HG03064 (cell line): ENCODE data around the gene VWA3B.
"Not testable (repeated sequence)": the region's sequence is repeated elsewhere in the genome, so short reads cannot be mapped to it uniquely, and the experiment has no call there.

Experiments
- ATAC-seq: cut with Tn5 transposase; IDR thresholded peaks from one replicate; pipeline ENCODE4 v1.9.1; 2021; ENCODE audit warnings: low read depth; ENCODE audit not compliant: unreplicated experiment

VWA3B gene

DNA sequence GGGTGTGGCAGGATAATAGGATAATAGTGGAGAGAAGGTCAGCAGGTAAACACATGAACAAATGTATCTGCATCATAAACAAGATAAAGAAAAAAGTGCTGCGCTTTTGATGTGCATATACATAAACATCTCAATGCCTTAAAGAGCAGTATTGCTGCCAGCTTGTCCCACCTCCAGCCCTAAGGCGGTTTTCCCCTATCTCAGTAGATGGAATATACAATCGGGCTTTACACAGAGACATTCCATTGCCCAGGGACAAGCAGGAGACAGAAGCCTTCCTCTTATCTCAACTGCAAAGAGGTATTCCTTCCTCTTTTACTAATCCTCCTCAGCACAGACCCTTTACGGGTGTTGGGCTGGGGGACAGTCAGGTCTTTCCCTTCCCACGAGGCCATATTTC lies 43.1 kb downstream of the VWA3B start:
- ATAC-seq: not testable (repeated sequence)

DNA sequence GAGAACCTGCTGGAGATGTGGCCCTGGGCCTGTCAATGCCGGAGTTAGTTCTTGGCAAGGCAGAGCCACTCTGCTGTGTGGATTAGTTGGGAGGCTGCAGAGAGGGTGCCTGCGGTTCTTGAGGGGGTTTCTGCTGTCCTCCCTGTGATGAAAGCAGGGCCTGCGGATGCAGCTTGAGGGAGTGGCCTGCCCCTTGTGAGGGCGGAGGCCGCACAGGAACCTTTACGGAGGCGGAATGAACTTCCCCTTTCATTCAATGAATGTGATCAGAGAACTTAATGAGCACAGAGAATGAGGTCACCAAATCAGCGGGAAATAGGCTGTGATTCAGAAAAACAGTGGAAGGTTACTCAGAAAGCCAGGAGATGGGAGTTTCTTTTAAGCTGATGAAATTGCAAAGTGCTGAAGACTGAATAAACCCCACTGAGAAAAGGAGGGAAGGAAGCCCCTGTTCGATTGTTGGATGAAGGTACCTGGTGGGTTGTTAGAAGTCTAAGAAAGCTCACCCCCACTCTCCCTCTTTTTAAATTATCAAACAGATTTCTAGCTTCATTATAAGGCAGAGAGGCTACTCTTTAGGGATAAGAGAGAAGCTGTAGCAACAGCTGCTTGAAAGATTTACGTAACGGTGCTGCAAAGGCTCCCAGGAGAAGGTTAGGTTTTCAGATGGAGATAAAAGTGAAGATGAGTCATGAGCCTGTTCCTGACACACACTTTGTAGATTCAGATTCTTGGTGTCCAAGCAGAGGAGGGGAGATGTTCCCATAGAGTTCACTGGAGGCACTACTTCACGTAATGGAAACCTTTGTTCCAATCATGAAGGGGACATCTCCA lies 47.4 kb downstream of the VWA3B start:
- no peak for ATAC-seq

- ATAC-seq: no peak
Measured at GRCh38 chr2:98137196-98137595, 50.2 kb downstream of the VWA3B start.

DNA sequence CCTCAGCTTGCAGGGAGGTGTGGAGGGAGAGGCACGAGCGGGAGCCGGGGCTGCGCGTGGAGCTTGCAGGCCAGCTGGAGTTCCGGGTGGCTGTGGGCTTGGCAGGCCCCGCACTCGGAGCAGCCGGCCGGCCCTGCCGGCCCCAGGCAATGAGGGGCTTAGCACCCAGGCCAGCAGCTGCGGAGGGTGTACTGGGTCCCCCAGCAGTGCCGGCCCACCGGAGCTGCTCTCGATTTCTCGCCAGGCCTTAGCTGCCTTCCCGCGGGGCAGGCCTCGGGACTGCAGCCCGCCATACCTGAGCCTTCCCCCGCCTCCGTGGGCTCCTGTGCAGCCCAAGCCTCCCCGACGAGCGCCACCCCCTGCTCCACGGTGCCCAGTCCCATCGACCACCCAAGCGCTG lies 52.0 kb downstream of the VWA3B start:
- not testable (repeated sequence) for ATAC-seq

DNA sequence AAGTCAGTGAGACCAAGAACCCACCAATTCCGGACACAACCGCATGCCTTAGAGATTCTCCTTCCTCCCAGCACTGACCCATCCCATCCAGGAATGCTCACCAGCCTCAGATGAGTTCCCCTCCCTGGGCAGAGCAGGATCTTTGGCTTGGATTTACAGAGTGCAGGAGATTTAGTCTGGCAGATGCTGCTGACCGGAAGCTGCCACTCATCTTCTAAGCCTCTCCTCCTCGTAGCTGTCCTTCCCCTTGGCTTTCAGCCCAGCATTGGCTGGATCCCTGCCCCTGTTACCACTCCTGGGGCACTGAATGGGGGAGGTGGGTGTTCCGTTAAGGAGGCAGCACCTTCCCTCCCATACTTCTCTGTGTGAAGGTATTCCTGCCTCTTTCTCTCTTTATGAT lies 53.2 kb downstream of the VWA3B start:
- ATAC-seq: no peak

- ATAC-seq: no peak
Measured at GRCh38 chr2:98142106-98142791, 55.3 kb downstream of the VWA3B start.

DNA sequence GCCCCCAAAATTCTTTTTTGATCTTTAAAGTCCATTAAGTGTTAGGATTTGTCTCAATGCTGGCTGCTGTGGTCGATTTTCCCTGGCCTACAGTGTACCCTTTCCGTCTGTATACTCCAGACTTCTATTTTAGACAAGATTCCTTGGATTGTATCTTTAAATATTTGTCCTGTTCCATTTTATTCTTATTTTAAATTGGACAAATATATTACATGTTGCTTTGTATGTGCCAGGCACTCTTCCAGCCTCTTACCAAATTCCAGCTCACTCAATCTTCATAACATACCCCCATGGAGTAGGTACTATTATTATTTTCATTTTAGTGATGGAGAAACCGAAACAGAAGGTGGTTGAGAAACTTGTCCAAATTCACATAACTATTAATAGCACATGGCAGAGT lies 58.1 kb downstream of the VWA3B start:
- no peak for ATAC-seq

DNA sequence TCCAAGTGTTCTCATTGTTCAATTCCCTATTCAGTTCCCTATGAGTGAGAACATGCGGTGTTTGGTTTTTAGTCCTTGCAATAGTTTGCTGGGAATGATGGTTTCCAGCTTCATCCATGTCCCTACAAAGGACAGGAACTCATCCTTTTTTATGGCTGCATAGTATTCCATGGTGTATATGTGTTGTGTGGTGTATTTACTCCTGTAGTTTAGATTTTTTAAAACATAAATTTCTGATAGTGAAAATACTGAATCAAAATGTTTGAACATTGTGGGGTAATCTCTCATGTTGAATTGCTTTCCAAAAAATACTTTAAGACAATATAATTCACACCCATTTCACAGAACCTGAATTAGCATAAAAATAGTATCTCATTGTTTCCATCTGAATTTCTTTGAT lies 60.9 kb downstream of the VWA3B start:
- ATAC-seq: not testable (repeated sequence)

DNA sequence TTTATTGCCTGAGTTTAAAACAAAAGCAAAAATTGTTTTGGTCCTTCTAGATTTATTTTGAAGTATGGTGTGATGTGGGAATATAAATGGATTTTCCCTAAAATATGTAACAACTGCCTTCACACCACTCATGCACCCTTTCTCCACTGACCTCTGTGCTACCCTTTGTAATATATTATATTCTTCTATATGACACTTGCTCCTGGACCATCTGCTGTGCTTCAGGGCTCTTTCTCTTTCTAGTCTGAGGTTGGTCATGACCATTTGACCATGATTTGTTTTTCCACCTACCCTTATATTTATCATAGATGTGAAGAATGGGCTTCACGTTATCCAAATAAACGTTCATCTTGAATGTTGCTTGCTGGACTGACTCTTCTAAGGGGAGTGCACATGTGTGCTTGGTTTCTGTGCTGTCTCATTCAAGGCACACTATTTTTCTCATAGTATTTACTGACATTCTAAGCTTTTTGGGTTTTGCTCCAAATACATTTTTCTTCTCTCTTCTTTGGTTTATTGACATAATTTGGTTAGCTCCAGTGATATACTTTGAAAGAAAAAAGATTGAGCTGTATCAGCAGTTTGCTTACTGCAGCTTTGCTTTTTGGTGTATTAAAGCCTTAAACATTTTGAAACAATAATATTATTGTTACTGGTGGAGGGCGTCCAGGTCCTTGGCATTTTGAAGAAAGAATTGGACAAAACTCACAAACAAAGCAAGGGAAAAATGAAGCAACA lies 61.8 kb downstream of the VWA3B start:
- no peak for ATAC-seq

- no peak for ATAC-seq
Measured at GRCh38 chr2:98149333-98149697, 62.3 kb downstream of the VWA3B start.

DNA sequence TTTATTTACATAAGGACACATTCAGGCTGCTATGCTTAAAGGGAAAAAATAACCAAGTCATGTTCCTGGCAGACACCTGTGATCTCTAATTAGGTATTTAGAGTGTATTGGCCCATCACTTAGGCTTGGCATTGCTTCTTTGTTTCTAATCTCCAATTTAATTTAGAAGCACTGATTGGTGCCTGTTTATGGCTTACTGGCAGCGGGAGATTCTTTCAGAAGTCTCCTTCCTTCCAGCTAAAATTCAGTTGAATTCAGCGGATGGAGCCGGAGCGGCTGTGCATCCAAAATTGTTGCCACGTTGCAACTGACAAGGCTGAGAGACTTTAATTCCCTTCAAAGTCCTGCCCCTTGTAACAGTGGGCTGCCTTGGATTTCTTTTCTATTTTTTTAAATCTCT lies 66.5 kb downstream of the VWA3B start:
- ATAC-seq: no peak

DNA sequence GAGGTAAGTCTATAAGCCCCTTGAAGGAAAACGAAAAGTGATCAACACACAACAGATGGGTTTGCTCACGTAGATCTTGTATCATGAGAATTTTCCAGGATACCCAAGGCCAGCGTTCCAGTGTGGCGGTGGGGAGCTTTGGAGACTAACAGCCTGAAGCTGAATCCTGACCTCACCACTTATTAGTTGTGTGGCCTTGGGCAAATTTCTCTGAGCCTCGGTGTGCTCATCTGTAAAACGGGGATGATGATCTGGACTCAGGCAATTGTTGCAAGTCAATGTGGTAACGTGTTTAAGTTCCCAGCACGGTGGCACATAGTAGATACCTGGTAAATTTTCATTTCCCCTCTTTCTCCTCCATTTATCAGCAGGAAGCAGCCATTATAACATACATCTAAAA lies 68.3 kb downstream of the VWA3B start:
- ATAC-seq: no peak

- ATAC-seq: no peak
Measured at GRCh38 chr2:98155716-98156115, 68.7 kb downstream of the VWA3B start.

- ATAC-seq: no peak
Measured at GRCh38 chr2:98156304-98156703, 69.3 kb downstream of the VWA3B start.

DNA sequence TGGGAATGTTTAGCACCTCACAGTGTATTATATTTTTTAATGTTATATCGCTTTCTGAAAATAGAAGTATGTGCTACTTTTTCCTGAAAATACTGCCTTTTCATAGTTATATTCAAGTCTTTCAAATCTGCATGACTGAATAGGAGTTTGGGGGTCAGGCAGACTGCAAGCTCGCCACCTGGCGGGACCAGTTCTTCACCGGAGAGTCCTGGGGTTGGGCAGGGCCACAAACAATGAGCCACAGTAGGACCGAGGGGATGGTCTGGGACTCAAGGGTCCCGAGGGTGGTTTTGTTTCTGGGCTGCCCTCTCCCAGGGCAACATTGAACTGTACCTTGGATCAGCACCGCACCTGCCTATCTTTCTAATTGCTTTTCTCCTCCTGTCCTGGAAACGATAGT lies 70.6 kb downstream of the VWA3B start:
- ATAC-seq: no peak

- ATAC-seq: no peak
Measured at GRCh38 chr2:98158305-98158704, 71.3 kb downstream of the VWA3B start.

DNA sequence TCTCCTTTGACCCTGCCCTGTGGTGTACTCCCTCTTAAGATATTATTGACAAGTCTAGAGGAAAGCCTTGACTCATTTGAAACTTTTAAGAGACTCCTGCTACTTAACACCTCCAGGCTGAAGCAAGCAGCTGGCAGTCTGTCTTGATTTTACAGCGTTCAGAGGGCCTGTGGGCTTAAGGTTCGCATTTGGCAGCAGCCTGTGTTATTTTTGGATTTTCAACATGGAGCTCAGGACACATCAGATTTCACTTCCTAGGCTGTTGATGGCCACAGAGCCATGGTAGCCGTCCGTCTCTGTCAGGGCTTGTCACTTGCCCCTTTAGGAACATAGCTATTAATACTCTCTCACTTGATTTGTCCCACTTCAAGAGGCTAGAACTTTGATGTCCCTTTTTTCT lies 73.6 kb downstream of the VWA3B start:
- ATAC-seq: no peak

DNA sequence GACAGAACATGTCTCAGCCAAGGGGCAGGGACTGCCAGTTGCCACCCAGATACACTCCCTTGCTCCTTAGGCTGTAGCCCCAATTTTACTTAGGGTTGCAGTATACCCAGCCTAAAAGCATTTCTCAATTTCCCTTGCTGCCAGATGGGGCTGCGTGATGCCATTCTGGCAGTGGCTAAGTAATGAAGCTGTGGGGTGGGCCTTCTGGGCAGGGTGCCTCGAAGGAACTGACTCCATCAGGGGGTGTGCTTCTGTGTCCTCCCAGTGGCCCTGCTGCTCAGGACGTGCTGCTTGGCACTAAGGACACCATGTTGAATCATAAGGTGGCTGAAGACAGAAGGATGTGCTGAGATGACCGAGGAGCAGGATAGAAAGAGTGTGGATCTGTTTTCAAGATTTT lies 74.2 kb downstream of the VWA3B start:
- no peak for ATAC-seq

DNA sequence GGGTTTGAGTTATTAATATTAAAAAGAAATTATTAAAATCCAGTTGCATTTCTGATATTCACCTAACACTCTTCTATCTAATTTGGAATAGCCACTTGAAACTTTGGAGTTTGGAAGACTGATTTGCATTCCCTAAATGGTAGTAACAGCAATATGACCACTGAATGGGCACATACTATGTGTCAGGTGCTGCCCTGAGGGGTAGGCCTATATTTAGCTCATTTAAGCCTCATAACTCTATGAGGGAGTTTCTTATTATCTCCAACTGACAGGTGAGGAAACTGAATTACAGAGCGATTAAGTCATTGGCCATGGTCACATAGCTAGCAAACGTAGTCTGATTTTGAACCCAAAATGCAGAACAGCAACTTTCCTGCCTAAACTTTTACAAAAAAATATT lies 77.3 kb downstream of the VWA3B start:
- no peak for ATAC-seq

DNA sequence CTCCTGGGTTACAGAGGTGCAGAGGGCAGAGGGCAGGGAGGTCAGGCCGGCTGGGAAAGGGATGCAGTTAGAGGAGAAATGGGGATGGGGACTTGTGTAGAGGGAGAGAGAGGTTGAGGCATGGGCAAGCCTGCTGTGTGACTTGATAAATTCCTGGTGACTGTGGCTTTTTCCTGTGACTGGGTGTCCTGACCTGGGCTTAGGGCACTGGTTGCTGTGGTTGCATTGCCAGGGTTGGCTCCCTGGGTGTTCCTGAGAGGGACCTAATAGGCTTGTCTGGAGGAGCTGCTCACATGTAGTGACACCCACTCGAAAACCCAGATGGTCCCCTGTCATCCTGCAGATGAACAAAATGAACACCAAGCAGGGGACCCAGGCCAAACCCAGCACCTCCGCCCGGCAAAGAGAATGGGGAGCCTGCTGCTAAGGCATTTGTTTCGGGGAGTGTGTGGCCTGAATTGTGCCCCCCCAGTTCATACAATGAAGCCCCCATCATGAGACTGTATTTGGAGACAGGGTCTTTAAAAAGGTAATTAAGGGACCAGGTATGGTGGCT lies 78.6 kb downstream of the VWA3B start:
- ATAC-seq: no peak

GRCh38 chr2:98167916-98168315 lies 80.9 kb downstream of the VWA3B start:
- no peak for ATAC-seq
